GM10847 (cell line): Measurements from ENCODE around the gene SLC9A9.

Source experiments
- POLR2A ChIP-seq: IDR thresholded peaks from 2 replicates; pipeline ENCODE4 v1.6.1; 2011; ENCODE audit not compliant: insufficient read length; ENCODE audit errors: extremely low read depth

SLC9A9 gene

GRCh38 chr3:143266927-143267326 is 581.3 kb downstream of the SLC9A9 start:
- TF ChIP-seq POLR2A = no peak

GRCh38 chr3:143266511-143266910 is 581.8 kb downstream of the SLC9A9 start:
- no peak for TF ChIP-seq POLR2A

GRCh38 chr3:143265501-143266070 is 582.7 kb downstream of the SLC9A9 start:
- no peak for TF ChIP-seq POLR2A

- TF ChIP-seq POLR2A = no peak
Measured at GRCh38 chr3:143263852-143264513, 584.3 kb downstream of the SLC9A9 start.

DNA sequence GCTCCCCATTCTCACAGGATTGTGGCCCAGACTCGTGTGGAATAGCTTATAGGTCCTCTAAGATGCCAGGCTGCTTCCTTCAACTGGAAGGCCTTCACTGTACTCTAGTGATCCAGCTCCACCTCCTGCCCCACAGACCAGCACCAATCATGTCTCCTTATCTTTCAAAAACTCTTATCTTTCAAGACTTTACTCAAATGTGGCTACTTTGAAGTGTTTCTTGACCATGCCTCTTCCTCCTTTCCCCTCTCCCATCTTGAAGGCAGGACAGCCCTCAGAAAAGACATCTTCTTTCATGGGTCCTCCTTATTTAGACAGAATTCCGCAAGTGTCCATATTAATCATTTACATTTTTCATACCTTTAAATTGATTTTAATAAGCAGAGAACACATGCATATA is 586.4 kb downstream of the SLC9A9 start:
- no peak for TF ChIP-seq POLR2A

- no peak for TF ChIP-seq POLR2A
Measured at GRCh38 chr3:143258692-143259091, 589.6 kb downstream of the SLC9A9 start.

- TF ChIP-seq POLR2A = no peak
Measured at GRCh38 chr3:143256416-143256815, 591.9 kb downstream of the SLC9A9 start.

- TF ChIP-seq POLR2A = no peak
Measured at GRCh38 chr3:143255739-143256138, 592.5 kb downstream of the SLC9A9 start.

DNA sequence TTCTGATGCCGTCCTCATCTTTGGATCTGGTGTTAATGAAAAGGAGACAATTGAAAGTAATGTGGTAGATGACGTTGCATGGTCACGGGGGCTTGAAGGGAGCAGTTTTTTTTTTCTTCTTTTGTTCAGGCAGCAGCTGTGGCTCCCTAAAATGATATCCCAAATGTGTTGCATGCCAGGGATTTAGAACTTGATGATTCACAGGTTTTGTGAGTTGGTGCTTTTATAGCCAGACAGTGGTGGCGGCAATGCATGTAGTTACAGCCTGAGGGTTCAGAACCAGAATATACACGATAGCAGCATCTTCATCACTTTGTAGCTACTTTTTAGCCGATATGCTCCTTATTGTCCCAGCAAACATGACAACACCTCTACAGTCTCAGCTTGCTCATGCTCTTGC is 595.3 kb downstream of the SLC9A9 start:
- no peak for TF ChIP-seq POLR2A

DNA sequence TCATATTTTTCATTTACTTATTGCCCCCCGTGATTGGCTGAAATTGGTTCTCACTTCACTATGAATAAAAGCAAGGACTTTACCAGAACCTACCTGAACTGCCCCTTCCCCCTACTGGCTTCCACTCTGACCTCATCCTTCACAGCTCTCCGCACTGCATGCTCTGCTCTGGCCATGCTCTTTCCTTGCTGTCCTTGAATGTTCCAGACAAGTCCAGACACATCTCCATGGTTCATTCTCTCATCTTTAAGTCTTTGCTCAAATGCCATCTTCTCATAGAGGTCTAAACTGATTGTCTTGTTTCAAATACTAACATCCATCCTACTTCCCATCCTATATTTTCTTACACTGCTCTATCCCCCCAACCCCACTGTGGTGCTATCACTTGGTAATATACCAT is 599.3 kb downstream of the SLC9A9 start:
- TF ChIP-seq POLR2A = no peak

- TF ChIP-seq POLR2A = no peak
Measured at GRCh38 chr3:143247073-143247472, 601.2 kb downstream of the SLC9A9 start.

DNA sequence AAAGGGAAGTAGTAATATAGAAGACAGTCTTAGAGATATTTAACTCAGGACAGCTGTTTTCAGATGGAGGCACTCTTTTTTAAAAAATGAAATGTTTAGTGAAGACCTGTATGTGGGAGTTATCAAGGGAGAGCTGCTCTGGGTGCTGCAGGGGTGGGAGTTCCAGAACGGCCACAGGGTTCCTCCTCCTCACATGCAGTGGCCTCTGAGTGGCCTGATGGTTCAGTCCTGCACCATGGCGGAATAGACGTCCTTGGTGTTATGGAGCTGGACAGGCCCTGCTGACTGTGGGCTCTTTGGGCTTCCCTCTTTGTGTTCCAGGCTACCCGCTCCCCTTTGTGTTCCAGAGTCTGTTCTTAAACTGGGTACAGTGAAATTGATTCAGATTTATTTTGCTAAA is 602.6 kb downstream of the SLC9A9 start:
- TF ChIP-seq POLR2A = no peak

- TF ChIP-seq POLR2A = no peak
Measured at GRCh38 chr3:143244516-143245063, 603.7 kb downstream of the SLC9A9 start.

DNA sequence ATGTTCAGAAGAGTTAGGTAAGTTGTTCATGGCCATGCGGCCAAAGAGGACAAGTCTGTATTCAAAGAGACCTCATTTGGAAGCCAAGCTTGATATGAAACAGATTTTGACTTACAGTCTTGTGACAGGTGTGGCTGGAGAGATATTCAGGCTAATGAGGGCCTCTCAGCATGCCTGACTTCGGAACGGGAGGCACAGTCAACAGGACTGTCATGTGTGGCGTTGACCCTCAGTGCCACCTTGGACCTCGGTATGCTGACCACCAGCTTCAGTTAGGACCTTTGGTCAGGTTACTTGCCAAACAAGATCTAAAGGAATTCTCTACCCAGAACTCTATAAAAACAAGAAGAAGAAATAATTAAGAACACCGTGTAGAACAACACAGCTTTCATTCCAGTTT is 604.6 kb downstream of the SLC9A9 start:
- TF ChIP-seq POLR2A = no peak

DNA sequence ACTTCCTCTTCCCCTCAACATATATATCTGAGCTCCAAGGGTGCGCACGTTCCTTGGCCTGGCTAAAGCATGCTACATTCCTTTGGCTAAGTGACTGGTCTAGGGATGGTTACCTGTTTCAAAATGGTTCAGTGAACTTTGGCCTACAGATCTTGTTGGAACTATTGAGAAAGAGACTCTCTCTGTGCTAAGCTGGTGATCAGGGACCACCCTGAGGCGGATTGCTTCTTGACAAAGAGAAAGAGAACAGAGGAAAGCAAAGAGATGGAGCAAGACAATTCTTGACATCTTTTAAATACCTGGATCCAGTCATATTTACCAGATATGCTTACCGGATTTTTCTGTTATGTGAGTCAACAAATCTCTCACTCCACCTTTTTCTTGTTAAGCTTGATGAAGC is 605.6 kb downstream of the SLC9A9 start:
- TF ChIP-seq POLR2A = no peak

- no peak for TF ChIP-seq POLR2A
Measured at GRCh38 chr3:143242101-143242500, 606.2 kb downstream of the SLC9A9 start.

GRCh38 chr3:143241481-143241951 is 606.8 kb downstream of the SLC9A9 start:
- TF ChIP-seq POLR2A = no peak
